DND-41 (cell line): Measurements from ENCODE around the gene CABYR.

Experiments used
- ATAC-seq: fragments of 200-7000 bp; cut with Tn5 transposase; 3 replicates; pipeline ENCODE4 v1.9.1; 2021; ENCODE audit warnings: low read depth; ENCODE audit not compliant: insufficient read depth
- DNase-seq: peaks from one replicate; pipeline ENCODE4 v3.0.0-alpha.2; 2020
- H2AFZ ChIP-seq: 2 replicates; pipeline ENCODE4 v1.6.0; 2012; ENCODE audit warnings: low read depth, low read length
- H3K27ac ChIP-seq: 2 replicates; pipeline ENCODE4 v1.5.1; 2012; ENCODE audit warnings: low read length, inconsistent platforms
- H3K27me3 ChIP-seq: fragments of 200-600 bp; sonication (generic); 2 replicates; pipeline ENCODE4 v1.6.0; 2012; ENCODE audit warnings: low read length, mild to moderate bottlenecking, inconsistent platforms; ENCODE audit not compliant: insufficient read depth, poor library complexity
- H3K36me3 ChIP-seq: 2 replicates; pipeline ENCODE4 v1.5.1; 2012; ENCODE audit warnings: low read length, inconsistent platforms; ENCODE audit not compliant: insufficient read depth
- H3K4me1 ChIP-seq: 2 replicates; pipeline ENCODE4 v1.5.1; 2012; ENCODE audit warnings: mild to moderate bottlenecking, low read length; ENCODE audit not compliant: insufficient read depth
- H3K4me2 ChIP-seq: 2 replicates; pipeline ENCODE4 v1.6.0; 2012; ENCODE audit warnings: mild to moderate bottlenecking, moderate library complexity, low read length, inconsistent platforms; ENCODE audit not compliant: insufficient read depth
- H3K4me3 ChIP-seq, 2 experiments: fragments of 200-600 bp in 1 of 2; shearing (Covaris generic) in 1 of 2; 2 replicates each; pipeline ENCODE4 v1.5.1; 2012 to 2016; ENCODE audit warnings: inconsistent platforms in 2 of 2, low read length in 2 of 2, mild to moderate bottlenecking in 2 of 2, low read depth in 1 of 2, moderate library complexity in 1 of 2
- H3K79me2 ChIP-seq: 2 replicates; pipeline ENCODE4 v1.6.0; 2012; ENCODE audit warnings: low read length, inconsistent platforms; ENCODE audit not compliant: insufficient read depth
- H3K9ac ChIP-seq: 2 replicates; pipeline ENCODE4 v1.6.0; 2012; ENCODE audit warnings: low read depth, mild to moderate bottlenecking, inconsistent platforms, low read length, moderate library complexity
- H3K9me3 ChIP-seq: 2 replicates; pipeline ENCODE4 v1.5.1; 2012; ENCODE audit warnings: low read length, moderate library complexity, mild to moderate bottlenecking, inconsistent platforms; ENCODE audit not compliant: insufficient read depth, severe bottlenecking
- H4K20me1 ChIP-seq: 2 replicates; pipeline ENCODE4 v1.6.0; 2012; ENCODE audit warnings: low read length; ENCODE audit not compliant: insufficient read depth
- CTCF ChIP-seq: IDR thresholded peaks from 2 replicates; pipeline ENCODE4 v1.5.1; 2012; ENCODE audit warnings: borderline replicate concordance, low read length, moderate library complexity, mild to moderate bottlenecking; ENCODE audit not compliant: poor library complexity, severe bottlenecking; ENCODE audit errors: extremely low read depth
- EZH2 ChIP-seq: IDR thresholded peaks from 3 replicates; pipeline ENCODE4 v1.6.1; 2012; ENCODE audit warnings: borderline replicate concordance, low read depth, mild to moderate bottlenecking, moderate library complexity, low read length, inconsistent platforms; ENCODE audit not compliant: severe bottlenecking

Gene CABYR

DNA sequence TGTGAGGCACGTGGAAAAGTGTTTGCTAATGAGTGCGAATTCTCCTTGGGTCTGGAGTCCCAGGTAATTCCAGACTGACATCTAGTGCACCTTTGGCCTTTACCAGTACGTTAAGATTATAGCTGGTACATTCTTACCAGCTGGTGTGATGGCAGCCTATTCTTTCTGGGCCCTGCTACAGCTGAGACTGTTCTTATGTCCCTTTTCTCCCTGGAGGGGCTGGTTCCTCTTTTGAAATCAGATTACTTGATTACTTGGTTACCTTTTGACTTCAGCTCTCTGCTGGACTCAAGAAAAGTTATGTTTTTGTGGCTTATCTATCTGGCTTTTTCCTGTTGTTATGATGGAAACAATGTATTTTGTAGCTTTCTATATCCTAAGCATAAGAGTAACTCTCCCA, 14.5 kb downstream of the CABYR start:
- no peak overlapping the region for H3K4me3 ChIP-seq
- no peaks in the 10 kb centered on the region for H4K20me1 ChIP-seq
- no peaks in the 10 kb centered on the region for H3K9me3 ChIP-seq
- no peaks in the 10 kb centered on the region for H3K4me1 ChIP-seq
- ATAC-seq: no peak
- H3K9ac ChIP-seq: no peak overlapping the region
- no peak for DNase-seq
- no peaks in the 10 kb centered on the region for H3K36me3 ChIP-seq
- no peaks in the 10 kb centered on the region for H3K27me3 ChIP-seq
- TF ChIP-seq CTCF (no peak), EZH2 (no peak)
- no peaks in the 10 kb centered on the region for H3K79me2 ChIP-seq
- H2AFZ ChIP-seq: no peak overlapping the region
- no peak overlapping the region for H3K27ac ChIP-seq
- H3K4me2 ChIP-seq: no peak overlapping the region

GRCh38 chr18:24157855-24158254, 19.0 kb downstream of the CABYR start:
- Histone ChIP-seq H3K27ac (no peak overlapping the region), H2AFZ (no peak overlapping the region), H3K4me2 (no peak overlapping the region), H3K4me3 (no peak overlapping the region), H3K9me3 (no peaks in the 10 kb centered on the region), H3K9ac (no peak overlapping the region), H4K20me1 (no peaks in the 10 kb centered on the region), H3K4me1 (no peaks in the 10 kb centered on the region), H3K27me3 (peaks cover 3% of the 10 kb centered on the region), H3K36me3 (no peaks in the 10 kb centered on the region), H3K79me2 (no peaks in the 10 kb centered on the region)
- ATAC-seq (no peak), DNase-seq (no peak)
- TF ChIP-seq CTCF: no peak
- no peak for TF ChIP-seq EZH2

DNA sequence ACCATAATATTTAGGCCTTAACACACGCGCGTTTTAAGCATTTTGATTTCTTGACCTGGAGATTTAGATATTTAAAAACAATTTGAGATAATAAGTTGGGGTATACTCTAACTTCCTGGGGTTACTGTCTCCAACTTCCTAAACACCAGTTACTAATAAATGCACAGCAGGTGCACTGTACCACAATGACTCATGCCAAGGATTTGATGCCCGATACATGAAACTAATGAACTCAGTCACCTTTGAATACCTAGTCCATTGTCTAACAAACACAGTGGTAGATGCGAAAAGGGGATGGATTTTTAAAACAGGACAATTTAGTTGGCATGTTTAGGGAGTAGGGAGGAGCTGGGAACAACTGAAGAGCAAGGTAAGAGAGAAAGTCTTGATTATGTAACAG, 21.2 kb downstream of the CABYR start:
- H3K4me3 ChIP-seq: no peak overlapping the region
- no peak overlapping the region for H3K9ac ChIP-seq
- H3K4me2 ChIP-seq: no peak overlapping the region
- peaks cover 3% of the 10 kb centered on the region for H3K27me3 ChIP-seq
- H3K4me1 ChIP-seq: no peaks in the 10 kb centered on the region
- H3K36me3 ChIP-seq: no peaks in the 10 kb centered on the region
- TF ChIP-seq CTCF (no peak), EZH2 (no peak)
- no peaks in the 10 kb centered on the region for H4K20me1 ChIP-seq
- no peak overlapping the region for H2AFZ ChIP-seq
- H3K79me2 ChIP-seq: no peaks in the 10 kb centered on the region
- DNase-seq (no peak), ATAC-seq (no peak)
- H3K9me3 ChIP-seq: no peaks in the 10 kb centered on the region
- H3K27ac ChIP-seq: no peak overlapping the region

DNA sequence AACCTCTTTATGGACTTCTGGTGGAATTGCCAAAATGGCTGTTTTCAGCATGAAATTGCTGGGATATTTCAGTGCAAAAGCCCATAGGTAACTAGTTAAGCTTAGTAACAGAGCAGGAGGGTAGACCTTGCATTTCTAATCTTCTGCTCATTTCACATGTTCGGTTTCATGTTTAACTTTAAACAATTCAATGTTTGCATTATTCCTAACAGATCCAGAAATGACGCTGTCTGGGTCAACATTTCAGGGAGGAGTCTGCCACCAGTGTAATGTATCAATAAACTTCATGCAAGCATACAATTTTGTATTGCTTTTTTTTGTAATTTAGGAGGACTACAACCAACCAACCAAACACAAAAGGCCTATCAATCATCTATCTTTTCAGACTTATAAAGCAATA, 22.4 kb downstream of the CABYR start:
- Histone ChIP-seq H3K79me2 (no peaks in the 10 kb centered on the region), H2AFZ (no peak overlapping the region), H4K20me1 (no peaks in the 10 kb centered on the region), H3K27me3 (peaks cover 8% of the 10 kb centered on the region), H3K27ac (no peak overlapping the region), H3K9ac (no peak overlapping the region), H3K4me1 (no peaks in the 10 kb centered on the region), H3K4me3 (no peak overlapping the region), H3K36me3 (no peaks in the 10 kb centered on the region), H3K4me2 (no peak overlapping the region), H3K9me3 (no peaks in the 10 kb centered on the region)
- no peak for DNase-seq
- no peak for TF ChIP-seq CTCF
- no peak for TF ChIP-seq EZH2
- no peak for ATAC-seq
